ENCODE results near the gene SOX6.
"Not testable (repeated sequence)": the region's sequence is repeated elsewhere in the genome, so short reads cannot be mapped to it uniquely, and the experiment has no call there.

Gene SOX6

GRCh38 chr11:16154715-16155396 is 201.5 kb downstream of the SOX6 start:
- no peak overlapping the region for H3K27ac ChIP-seq
- TF ChIP-seq CTCF (conservative IDR thresholded peaks at IDR 0.05): no peak

- no peak for TF ChIP-seq CTCF (conservative IDR thresholded peaks at IDR 0.05)
- no peak overlapping the region for H3K27ac ChIP-seq
Measured at GRCh38 chr11:16153951-16154350, 202.4 kb downstream of the SOX6 start.

- no peak overlapping the region for H3K27ac ChIP-seq
- no peak for TF ChIP-seq CTCF (conservative IDR thresholded peaks at IDR 0.05)
Measured at GRCh38 chr11:16151138-16151537, 205.2 kb downstream of the SOX6 start.

- TF ChIP-seq CTCF (conservative IDR thresholded peaks at IDR 0.05): no peak
- no peak overlapping the region for H3K27ac ChIP-seq
Measured at GRCh38 chr11:16149476-16149875, 206.9 kb downstream of the SOX6 start.

- no peak for TF ChIP-seq CTCF (conservative IDR thresholded peaks at IDR 0.05)
- no peak overlapping the region for H3K27ac ChIP-seq
Measured at GRCh38 chr11:16148301-16148931, 207.9 kb downstream of the SOX6 start.

GRCh38 chr11:16146980-16147379 is 209.4 kb downstream of the SOX6 start:
- H3K27ac ChIP-seq: not testable (repeated sequence)

- not testable (repeated sequence) for H3K27ac ChIP-seq
Measured at GRCh38 chr11:16141614-16142013, 214.7 kb downstream of the SOX6 start.

GRCh38 chr11:16141162-16141561 is 215.2 kb downstream of the SOX6 start:
- H3K27ac ChIP-seq: not testable (repeated sequence)

GRCh38 chr11:16136792-16137390 is 219.5 kb downstream of the SOX6 start:
- H3K27ac ChIP-seq: no peak overlapping the region
- no peak for TF ChIP-seq CTCF (conservative IDR thresholded peaks at IDR 0.05)
